Medulla oblongata (tissue), 1 donor: Measurements from ENCODE around the gene MEGF6.

Source experiments
- DNase-seq: peaks from one replicate; pipeline ENCODE4 v3.0.0-alpha.2; 2015; ENCODE audit errors: extremely low spot score

MEGF6 gene

GRCh38 chr1:3644273-3644672, 33.0 kb upstream of the MEGF6 start:
- DNase-seq = no peak

- DNase-seq = no peak
These were observed 31.8 kb upstream of the MEGF6 start for GRCh38 chr1:3642919-3643675.

GRCh38 chr1:3641816-3642215, 30.5 kb upstream of the MEGF6 start:
- no peak for DNase-seq

DNA sequence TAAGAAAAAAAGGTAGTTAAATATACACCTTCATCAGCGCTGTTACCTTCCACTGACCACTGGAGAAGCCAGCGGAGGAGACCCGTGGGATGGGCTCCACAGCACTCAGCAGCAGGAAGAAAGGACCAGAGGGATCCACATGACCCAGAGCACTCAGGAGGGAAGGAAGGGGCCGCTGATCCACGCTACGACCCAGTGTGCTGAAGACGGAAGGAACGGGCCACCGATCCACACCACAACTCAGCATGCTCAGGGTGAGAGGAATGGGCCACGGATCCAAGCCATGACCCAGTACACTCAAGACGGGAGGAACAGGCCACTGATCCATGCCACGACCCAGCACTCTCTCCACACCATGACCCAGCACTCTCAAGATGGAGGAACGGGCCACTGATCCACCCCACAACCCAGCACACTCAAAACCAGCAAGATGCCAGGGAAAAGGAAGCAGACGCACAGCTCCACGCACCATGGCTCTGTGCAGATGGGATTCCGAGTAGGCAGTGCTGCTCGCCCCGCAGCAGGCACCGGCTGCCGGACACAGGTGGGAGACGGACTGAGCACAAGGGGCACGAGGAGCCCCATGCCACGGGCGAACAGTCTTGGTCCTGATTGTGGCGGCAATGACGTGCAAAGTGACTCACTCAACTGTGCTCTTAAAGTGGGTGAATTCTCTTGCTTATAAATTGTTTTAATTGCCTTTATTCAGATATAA, 29.9 kb upstream of the MEGF6 start:
- no peak for DNase-seq

DNA sequence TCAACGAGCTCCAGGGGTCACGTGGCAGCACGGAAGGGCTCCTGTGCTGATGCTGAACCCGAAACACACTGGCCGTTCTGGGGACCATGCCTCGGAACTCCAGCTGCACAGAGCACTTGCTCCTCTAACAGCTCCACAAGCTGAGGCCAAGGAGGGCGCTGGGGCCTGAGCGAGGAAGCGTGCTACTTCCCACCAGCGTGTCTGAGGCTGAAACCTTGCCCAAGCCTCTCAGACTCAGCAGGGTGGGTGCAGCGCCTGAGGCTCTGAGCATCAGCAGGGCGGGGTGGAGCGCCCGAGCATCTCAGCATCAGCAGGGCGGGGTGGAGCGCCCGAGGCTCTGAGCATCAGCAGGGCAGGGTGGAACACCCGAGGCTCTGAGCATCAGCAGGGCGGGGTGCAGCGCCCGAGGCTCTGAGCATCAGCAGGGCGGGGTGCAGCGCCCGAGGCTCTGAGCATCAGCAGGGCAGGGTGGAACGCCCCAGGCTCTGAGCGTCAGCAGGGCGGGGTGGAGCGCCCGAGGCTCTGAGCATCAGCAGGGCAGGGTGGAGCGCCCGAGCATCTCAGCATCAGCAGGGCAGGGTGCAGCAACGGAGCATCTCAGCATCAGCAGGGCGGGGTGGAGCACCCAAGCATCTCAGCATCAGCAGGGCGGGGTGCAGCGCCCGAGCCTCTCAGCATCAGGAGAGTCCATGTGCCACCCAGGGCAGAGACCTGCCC, 29.0 kb upstream of the MEGF6 start:
- DNase-seq = no peak

DNA sequence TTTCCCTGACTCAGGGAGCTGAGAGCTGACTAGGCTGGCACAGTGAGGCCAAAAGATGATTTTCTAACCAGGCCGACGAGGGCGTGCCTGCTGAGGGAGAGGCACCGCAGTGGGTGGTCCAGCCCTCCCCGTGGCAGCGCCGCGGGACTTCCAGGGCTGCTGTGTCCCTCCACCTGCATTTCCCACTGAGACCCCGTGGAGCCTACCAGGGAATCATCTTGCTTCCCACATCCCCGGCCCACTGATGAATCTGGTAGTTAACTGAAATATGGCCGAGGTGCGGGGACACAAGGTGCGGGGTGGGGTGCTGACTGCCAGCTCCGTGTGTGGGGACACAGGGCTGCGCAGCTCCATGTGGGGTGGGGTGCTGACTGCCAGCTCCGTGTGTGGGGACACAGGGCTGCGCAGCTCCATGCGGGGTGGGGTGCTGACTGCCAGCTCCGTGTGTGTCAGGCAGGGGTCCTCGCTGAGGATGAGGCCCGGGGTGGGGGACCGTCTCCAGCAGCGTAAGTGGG, 28.1 kb upstream of the MEGF6 start:
- DNase-seq = no peak

DNA sequence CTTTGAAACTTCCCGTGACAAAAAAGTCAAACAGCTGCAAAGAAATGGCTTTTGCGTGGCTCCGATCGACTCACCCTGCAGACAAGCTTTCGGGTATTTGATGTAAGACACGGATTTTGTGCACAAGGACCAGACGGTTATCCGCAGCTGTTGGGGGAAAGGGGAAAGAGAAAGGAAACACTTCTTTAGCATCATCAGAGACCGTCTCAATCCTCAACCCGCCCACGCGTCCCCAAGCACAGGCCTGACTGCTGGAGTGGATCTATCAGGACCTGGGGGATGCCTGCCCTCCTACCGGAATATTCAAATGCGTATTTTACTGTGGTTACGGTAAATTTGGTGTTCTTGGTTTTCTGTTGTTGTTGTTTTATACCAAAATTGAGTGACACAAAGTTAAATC, 27.4 kb upstream of the MEGF6 start:
- no peak for DNase-seq

GRCh38 chr1:3638027-3638426, 26.7 kb upstream of the MEGF6 start:
- no peak for DNase-seq

DNA sequence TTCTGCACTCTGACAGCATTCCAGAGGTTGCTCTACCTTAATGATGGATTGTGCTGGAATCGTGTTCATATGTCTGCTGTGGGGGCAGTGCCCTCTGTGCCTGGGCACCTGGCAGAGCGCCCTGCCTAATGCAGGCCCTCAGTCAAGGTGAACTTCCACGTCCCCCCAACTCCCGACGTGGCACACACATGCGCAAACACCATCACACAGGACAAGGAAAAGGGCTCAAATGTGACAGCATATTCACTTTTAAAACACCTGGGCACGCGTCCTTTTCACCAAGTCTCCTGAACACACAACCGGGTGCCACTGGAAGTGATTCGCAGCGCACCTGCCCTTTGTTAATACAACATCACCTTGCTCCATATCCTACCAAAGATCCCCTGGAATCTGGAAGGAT, 25.2 kb upstream of the MEGF6 start:
- no peak for DNase-seq

DNA sequence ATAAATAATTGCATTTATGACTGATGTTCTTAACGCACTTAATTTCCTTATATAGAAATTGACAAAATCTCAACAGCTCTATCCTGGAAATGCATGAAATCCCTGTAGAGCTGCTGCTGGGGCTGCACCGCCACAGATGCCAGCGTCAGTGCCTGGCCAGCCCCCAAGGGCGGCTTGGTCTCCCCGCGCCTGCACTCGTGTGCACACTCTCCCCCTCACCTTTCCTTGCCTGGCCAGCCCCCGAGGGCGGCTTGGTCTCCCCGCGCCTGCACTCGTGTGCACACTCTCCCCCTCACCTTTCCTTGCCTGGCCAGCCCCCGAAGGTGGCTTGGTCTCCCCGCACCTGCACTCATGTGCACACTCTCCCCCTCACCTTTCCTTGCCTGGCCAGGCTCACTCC, 24.8 kb upstream of the MEGF6 start:
- no peak for DNase-seq

DNA sequence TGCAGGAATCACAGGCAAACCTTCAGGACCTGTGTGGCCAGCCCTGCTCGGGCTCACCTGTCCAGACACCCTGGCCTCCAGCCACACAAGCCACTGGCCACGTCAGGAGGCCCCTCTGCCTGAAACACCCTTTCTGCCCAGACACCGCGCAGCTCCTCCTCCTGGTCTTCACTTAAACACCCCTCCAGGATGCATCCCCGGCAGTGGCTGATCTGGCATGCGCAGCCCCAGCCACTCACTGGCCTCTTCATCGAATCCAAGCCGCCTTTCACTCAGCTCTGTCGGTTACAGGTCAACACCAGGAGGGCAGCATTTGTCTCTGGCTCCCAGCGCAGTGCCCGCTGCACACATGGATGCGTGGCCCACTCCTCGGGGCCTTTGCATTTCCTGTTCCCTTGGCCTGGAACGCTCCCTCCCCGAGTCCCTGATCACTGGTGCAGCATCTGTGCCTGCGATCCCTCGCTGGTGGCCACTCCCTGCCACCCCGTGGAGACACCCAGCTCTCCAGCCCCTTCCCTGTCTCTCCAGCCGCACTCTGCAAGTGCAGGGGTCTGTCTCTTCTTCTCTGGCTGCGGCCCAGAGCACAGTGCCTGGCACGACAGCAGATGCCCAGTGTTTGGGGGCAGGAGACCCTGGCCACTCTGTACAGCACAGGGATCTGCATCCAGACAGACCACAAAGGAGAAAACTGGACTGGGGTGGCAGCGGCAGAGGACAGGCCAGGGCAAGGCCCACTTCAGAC, 22.9 kb upstream of the MEGF6 start:
- DNase-seq = no peak

GRCh38 chr1:3633344-3634058, 22.2 kb upstream of the MEGF6 start:
- no peak for DNase-seq

DNA sequence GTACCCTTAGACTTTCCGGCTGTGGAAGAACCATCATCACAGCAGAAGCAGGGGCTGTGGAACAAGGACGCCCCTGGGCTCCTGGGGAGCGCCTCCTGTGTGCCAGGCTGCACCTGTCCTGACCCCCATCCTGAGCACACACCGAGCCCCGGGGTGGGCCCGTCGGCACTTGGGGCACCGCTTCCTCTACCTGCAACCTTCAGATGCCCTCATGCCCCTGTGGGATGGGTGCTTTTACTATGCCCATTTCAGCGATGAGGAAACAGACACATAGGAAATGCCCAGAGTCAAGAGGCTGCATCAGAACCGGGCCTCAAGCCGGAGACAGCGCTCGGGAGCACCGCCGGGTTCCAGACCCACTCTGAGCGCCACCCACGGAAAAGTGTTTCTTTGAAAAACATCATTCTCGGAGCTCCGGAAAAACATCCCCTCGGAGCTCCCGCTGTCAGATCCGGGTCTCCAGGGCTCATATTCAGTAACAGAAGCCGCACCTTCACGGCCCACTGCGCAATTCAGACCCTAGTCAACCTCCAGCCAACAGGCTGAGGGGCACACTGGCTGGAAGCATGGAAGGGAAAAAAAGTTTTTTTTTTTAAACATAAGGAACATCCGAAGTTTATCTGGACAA, 21.5 kb upstream of the MEGF6 start:
- no peak for DNase-seq

- no peak for DNase-seq
These were observed 21.0 kb upstream of the MEGF6 start for GRCh38 chr1:3632298-3632697.

DNA sequence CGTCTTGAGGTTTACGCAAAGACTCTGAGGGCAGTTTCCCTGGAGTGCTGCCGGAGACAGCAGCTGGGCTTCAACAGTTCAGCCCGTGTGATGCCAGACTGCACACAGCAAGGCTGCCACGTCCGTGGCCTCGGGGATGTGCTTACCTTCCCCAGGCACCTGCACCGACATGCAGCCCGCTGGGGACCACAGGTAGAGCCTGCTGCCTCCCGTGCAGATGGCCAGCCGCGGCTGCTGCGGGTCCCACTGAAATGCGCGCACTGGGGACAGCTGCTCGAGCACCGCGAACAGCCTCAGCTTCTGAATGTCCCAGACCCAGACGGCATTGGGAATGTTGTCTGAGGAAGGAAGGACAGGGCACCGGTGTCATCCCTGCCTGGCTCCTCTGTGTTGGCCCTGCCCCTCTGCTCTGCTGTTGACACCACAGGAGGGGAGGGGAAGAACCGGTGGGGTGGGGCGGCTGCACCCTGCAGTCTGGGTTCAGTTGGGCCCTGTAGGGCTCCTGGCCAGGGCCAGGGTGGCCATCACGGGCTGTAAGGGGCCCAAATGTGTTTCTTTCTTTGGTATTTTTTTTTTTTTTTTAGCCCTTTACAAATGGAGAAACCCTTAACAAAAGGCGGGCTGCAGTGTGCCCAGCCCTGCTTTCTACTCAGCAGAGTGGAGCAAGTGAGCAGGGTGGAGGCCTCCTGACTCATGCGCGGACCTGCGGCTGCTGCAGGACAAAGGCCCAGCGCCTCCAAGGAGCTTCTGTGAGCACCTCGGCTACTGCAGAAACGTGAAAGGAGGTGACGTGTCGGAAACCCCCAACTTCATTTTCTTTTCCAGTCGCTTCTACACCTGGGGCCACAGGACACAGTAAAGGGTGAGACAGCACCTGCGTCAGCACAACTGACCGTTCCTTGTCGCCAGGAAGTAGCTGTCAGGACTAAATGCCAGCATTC, 20.3 kb upstream of the MEGF6 start:
- DNase-seq = no peak

- no peak for DNase-seq
These were observed 19.6 kb upstream of the MEGF6 start for GRCh38 chr1:3630914-3631313.

DNA sequence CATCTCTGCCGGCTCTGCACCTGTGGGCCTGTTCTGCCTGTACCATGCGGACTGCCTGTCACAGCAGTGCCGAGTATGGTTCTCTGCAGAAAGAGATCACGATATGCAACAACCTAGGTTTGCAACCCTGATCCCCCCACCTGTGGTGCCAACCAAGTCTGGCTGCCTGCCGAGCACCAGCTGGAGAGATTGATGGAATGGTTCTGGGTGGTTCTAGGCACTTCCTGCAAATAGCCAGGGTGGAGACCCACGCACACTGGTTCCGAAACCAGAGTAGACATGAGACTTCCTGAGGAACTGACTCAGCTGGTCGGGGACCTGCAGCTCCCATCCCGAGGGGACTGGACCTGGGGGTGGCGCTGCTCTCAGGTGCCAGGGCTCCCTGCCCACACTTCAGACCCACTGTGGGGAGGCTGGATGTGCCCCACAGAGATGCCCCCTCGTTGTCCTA, 18.9 kb upstream of the MEGF6 start:
- no peak for DNase-seq

DNA sequence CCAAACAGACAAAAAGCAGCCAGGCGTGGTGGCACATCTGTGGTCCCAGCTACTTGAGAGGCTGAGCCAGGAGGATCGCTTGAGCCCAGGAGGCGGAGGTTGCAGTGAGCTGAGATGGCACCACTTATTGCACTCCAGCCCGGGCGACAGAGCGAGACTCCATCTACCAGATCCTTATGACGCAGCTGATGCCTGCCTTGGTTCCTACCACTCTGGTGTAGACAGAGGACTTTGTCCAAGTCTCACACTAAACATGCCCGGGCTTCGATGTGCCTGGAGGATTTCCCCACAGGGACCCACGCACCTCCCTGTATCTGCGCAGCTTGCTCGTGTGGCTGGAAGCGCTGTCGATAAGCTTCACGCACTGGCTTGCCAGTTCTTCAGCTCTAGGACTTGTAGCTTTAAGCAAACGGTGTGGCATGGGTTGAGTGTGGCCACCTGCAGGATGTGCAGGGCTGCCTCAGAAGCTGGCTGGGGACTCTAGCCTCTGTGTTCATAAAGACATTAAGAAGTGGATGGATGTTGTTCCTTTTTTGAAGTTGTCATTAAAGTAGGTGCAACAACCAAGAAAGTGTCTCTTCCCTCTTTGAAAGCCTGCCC, 18.4 kb upstream of the MEGF6 start:
- DNase-seq = no peak

GRCh38 chr1:3628445-3628844, 17.1 kb upstream of the MEGF6 start:
- DNase-seq = no peak
